GM19328 (cell line): Measurements from ENCODE around the gene SLC35A4.

Source experiments
- ATAC-seq: cut with Tn5 transposase; IDR thresholded peaks from one replicate; pipeline ENCODE4 v1.9.1; 2021; ENCODE audit warnings: mild to moderate bottlenecking, moderate library complexity; ENCODE audit not compliant: unreplicated experiment

SLC35A4 gene

DNA sequence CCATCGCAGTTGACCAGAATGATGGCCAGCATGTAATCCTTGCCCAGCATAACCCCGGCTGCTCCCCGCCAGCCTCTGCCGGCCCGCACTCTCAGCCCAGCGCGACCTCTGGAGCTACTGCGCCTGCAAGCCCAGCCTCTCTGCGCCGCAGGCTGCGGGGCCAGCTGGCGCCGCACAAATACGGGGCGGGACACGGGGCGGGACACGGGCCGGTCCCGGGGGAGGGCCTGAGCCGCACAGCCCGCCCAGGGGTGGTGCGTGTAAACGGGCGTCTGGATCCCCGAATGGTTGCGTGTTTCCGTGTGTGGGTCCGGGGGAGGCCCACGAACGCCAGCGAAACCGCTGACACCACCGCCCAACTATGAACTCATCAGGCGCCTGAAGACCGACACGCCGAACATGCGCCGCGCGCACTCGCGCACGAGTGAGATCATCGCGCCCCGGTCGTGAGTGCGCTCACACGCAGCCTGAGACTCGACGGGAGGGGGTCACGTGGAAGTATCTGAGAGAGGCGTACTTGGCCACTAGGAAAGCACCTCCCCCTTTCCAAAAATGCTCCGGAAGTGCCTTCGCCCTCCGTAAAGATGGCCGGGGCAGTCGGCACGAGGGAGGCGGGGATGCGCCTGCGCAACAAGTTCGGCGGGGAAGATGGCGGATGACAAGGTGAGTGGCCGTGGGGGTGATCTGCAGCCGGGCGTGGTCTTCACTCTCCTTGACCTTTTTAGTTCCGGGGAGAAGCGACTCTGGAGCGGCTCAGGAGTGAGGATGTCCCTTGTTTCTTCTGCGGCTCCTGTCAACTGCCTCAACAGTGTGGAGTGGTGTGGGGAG, at the start of gene SLC35A4, which contains the start of gene APBB3:
Gene SLC35A4, plus strand, starts transcription at position 633 of the 828 bp plus-strand sequence. CDS start 2,342 bp downstream, outside the sequence.
Gene APBB3, minus strand, starts transcription at position 403 of the 828 bp plus-strand sequence. Its CDS starts 353 bp downstream, at position 50.
- ATAC-seq = peak; percentile 83

GRCh38 chr5:140524003-140524402, 40.6 kb upstream of the SLC35A4 start:
- no peak for ATAC-seq

DNA sequence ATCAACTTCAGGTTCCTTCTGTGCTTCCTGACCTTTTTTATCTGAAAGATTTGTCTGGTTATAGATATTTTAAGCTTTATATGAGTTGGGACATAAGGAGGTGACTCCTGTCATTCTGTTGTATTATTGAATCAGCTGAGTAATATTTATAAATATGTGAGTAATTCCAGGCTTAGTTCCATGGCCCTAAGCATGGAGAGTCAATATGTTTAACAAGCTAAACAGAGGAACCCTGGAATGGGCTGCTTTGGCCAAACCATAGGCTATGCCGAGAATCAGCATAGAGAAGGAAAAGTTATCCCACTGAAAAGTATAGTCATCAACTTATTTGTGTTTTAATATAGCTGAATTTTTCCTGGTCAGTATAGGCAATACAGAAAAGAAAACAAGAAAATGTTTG, 24.4 kb upstream of the SLC35A4 start:
- no peak for ATAC-seq

DNA sequence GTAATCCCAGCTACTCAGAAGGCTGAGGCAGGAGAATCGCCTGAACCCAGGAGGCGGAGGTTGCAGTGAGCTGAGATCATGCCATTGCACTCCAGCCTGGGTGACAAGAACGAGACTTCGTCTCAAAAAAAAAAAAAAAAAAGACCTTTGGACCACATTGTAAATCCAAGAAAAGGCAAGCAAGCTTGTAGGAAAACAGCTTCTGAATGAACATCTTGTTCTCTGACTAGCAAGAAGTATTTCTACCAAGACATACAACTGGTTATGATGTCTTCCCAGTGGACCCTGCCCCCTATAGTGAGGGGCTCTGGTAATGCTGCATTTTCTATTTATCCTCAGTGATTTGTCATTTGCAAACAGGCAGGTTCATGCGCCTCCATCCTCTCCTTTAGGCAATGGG, 21.7 kb upstream of the SLC35A4 start:
- no peak for ATAC-seq

DNA sequence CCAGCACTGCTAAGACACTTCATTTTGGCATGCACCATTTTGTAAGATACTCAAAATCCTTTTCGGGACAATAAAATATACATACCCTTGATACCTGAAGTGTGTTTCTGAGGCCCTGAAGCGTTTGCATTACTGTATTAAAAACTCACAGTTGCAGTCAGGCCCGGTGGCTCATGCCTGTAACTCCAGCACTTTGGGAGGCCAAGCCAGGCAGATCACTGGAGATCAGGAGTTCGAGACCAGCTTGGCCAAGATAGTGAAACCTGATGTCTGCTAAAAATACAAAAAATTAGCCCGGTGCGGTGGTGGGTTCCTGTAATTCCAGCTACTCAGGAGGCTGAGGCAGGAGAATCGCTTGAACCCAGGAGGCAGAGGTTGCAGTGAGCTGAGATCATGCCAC, 19.6 kb upstream of the SLC35A4 start:
- no peak for ATAC-seq

DNA sequence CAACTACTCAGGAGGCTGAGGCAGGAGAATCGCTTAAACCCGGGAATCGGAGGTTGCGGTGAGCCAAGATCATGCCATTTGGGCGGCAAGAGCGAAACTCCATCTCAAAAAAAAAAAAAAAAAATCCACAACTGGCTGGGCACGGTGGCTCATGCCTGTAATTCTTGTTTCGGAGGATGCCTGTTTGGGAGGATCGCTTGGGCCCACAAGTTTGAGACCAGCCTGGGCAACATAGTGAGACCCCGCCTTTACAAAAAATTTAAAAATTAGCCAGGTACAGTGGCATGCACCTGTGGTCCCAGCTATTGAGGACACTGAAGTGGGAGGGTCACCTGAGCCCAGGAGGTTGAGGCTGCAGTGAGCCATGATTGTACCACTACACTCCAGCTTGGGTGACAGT, 19.0 kb upstream of the SLC35A4 start:
- ATAC-seq = no peak

- no peak for ATAC-seq
Measured at GRCh38 chr5:140546851-140547507, 17.6 kb upstream of the SLC35A4 start.

GRCh38 chr5:140547508-140548299, 16.9 kb upstream of the SLC35A4 start, which contains the start of gene EIF4EBP3:
EIF4EBP3 (plus strand) TSS chr5:140547662; CDS start chr5:140547738, 76 bp downstream.
- ATAC-seq = peak; percentile 99

DNA sequence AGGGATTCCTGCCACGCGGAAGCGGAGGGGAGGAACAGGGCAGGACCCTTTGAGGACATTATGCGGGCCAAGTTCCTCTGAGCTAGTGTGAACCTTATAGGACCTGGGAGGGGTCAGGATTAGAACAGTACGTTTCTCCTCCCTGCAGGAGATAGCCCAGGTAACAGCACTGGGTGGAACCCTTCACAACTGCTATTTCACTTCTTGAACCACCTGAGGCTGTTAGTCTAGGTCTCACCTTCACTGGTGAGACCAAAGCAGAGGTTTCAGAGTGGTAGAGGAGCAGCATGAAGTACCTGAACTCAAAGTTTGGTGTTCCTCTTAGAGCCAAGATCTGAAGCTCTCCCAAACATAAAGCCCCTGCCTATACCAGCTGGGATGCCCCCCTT, 16.3 kb upstream of the SLC35A4 start:
- no peak for ATAC-seq

- ATAC-seq = no peak
Measured at GRCh38 chr5:140548791-140549190, 15.8 kb upstream of the SLC35A4 start.

DNA sequence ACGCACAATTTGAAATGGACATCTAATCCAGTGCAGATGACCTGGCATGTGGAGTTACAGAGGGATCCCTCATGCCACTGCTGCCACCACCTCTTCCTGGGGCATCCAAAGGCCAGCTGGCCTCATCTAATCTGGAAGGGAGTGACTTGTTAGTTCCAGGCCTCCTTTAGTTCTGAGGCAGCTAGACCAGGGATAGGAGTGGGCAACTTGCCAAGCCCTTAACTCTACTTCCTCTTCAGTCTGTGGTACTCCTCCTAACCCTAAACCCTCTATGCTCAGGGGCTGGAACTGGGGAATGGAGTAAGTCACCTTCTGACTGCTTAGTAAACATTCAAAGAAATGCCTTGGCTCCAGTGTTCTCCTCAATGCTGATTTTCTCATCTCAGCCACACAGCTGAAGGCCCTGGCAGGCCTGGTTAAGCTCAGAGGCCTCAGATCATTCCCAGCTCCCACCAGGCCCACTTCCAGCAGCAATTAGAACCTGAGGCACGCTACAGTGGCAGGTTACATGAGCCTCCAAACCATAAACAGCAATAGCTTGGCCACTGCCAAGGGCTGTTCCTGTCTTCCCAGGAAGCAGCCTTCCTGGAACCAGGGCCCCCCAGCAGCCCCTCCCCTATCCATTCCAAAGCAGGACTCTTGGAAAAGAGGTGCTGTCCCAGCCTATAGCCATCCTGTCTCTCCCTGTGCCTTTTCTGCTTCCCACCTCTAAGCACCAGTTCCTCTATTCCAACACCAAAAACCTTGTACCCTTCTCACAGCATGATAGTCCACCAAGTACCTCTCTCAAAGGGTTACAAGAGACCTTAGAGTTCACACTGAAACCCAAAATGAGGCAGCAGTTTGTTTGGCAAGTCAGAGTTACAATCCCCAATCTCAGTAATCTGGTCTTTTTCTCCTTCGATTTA, 15.1 kb upstream of the SLC35A4 start:
- no peak for ATAC-seq

DNA sequence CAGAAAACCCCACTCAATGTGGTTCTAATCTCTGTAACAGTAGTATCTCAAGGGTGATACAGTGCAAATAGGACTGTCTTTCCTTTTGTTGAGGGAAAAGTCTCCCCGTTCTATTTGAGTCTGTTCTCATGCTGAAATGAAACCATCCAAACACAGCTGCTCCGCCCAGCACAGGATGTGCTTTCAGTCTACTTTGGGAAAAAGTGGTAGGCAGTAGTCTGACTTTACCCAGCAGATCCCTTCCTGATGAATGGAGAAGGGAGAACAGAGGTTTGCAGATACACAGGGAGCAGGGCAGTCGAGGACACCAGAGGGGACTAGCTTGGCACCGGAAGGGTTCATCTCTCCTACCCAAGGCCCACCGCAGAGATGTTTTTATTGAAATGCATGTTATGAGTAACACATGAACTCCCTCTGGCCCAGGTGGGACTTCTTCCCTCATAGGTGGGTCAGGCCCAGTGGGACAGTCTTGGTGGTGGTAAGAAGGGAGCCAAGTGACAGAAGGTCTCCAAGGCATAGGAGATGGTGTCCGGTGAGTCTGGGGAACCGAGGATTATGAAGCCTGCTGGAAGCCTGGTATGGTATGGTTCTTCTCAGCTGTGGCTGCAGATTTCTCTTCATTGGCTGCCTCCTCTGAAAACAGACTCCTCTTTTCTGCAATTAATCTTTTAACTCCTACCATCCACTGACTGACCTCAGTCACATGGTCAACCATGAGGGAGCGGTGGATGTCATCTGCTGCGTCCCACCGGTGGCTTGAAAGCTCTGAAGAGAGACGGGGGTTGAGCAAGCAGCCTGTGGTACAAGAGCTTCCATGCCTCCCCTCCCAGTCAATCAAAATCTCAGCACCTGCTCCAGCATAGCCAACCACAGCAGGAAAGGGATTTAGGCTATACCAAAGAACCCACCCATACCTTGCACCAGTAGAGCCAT, 14.2 kb upstream of the SLC35A4 start:
- ATAC-seq = no peak

DNA sequence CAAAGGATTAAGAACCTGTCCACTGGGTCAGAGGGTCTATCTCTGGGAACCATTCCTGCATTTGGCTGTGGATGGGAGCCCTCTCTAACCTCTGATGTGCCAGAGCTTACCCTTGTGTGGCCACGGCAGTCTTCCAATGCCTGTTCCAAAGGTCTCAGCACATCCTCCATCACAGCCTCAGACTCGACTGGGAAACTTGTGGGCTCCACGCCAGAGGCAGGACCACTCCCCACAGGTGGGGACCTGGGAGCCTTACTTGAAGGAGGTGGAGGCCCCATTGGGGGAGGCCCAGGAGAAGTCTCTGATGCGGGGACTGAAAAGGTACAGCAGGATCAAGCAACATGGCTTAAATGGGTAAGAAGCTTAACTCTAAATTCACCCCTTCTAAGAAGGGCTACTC, 12.8 kb upstream of the SLC35A4 start:
- no peak for ATAC-seq

GRCh38 chr5:140553657-140554056, 11.0 kb upstream of the SLC35A4 start:
- no peak for ATAC-seq

DNA sequence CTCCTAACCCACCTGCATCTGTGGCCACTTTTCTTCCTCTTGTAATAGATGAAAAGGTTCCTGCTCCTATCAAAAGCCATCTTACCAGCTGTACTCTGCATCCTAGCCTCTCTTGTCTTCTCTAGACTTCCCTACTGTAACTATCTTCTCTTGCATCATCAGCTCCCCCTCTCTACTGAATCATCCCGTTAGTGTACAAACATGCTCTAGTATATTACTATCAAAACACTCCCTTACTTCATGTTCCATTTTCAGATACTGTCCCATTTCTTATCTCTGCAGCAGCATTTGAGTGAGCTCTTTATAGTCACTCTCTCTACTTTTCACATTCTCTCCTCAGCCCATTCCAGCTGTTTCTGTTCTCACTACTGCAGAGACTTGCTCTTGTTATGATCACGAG, 10.2 kb upstream of the SLC35A4 start:
- ATAC-seq = no peak

GRCh38 chr5:140555747-140556312, 8.8 kb upstream of the SLC35A4 start:
- ATAC-seq = no peak

GRCh38 chr5:140556438-140556837, 8.2 kb upstream of the SLC35A4 start:
- no peak for ATAC-seq

- ATAC-seq = peak; percentile 93
Measured at GRCh38 chr5:140557136-140557805, 7.4 kb upstream of the SLC35A4 start, which contains the start of gene SRA1. SRA1 (minus strand) TSS chr5:140557473; CDS start chr5:140557452, 21 bp downstream.
